ENCODE measurements around the gene SLC16A8.

The SLC16A8 gene

GRCh38 chr22:38050720-38051119 lies 33.3 kb downstream of the SLC16A8 start:
- Histone ChIP-seq H3K36me3 (no peaks in the 10 kb centered on the region), H3K27ac (no peak overlapping the region), H3K9me3 (ENCODE audit: severe bottlenecking) (no peaks in the 10 kb centered on the region), H3K4me3 (ENCODE audit: low read depth, low read length) (no peak overlapping the region), H3K27me3 (ENCODE audit: insufficient read depth, low read depth, severe bottlenecking) (no peaks in the 10 kb centered on the region)
- TF ChIP-seq CTCF (IDR thresholded peaks at IDR 0.05; ENCODE audit: low read depth, low read length), result no peak
- DNase-seq, result no peak

- no peak for TF ChIP-seq CTCF (IDR thresholded peaks at IDR 0.05; ENCODE audit: low read depth, low read length)
- no peak for DNase-seq
- Histone ChIP-seq H3K27me3 (ENCODE audit: insufficient read depth, low read depth, severe bottlenecking) (no peaks in the 10 kb centered on the region), H3K36me3 (no peaks in the 10 kb centered on the region), H3K27ac (no peak overlapping the region), H3K9me3 (ENCODE audit: severe bottlenecking) (no peaks in the 10 kb centered on the region), H3K4me3 (ENCODE audit: low read depth, low read length) (no peak overlapping the region)
Measured at GRCh38 chr22:38049812-38050619, 34.0 kb downstream of the SLC16A8 start.

GRCh38 chr22:38046070-38046748 lies 37.8 kb downstream of the SLC16A8 start:
- H3K4me3 ChIP-seq (ENCODE audit: low read depth, low read length), result no peak overlapping the region
- H3K27ac ChIP-seq, result no peak overlapping the region
- H3K9me3 ChIP-seq (ENCODE audit: severe bottlenecking), result no peaks in the 10 kb centered on the region
- no peaks in the 10 kb centered on the region for H3K27me3 ChIP-seq (ENCODE audit: insufficient read depth, low read depth, severe bottlenecking)
- DNase-seq, result no peak
- TF ChIP-seq CTCF (IDR thresholded peaks at IDR 0.05; ENCODE audit: low read depth, low read length), result no peak
- no peaks in the 10 kb centered on the region for H3K36me3 ChIP-seq

GRCh38 chr22:38043151-38044039 lies 40.6 kb downstream of the SLC16A8 start:
- no peak for TF ChIP-seq CTCF (IDR thresholded peaks at IDR 0.05; ENCODE audit: low read depth, low read length)

GRCh38 chr22:38042488-38042790 lies 41.5 kb downstream of the SLC16A8 start:
- no peak for TF ChIP-seq CTCF (IDR thresholded peaks at IDR 0.05; ENCODE audit: low read depth, low read length)
- no peak for DNase-seq
- Histone ChIP-seq H3K27ac (no peak overlapping the region), H3K9me3 (ENCODE audit: severe bottlenecking) (no peaks in the 10 kb centered on the region), H3K36me3 (no peaks in the 10 kb centered on the region), H3K4me3 (ENCODE audit: low read depth, low read length) (no peak overlapping the region), H3K27me3 (ENCODE audit: insufficient read depth, low read depth, severe bottlenecking) (no peaks in the 10 kb centered on the region)

More at GRCh38 chr22:38043151-38044039, 40.6 kb downstream of the SLC16A8 start:
- H3K27ac ChIP-seq, result no peak overlapping the region
- no peaks in the 10 kb centered on the region for H3K27me3 ChIP-seq (ENCODE audit: insufficient read depth, low read depth, severe bottlenecking)
- no peaks in the 10 kb centered on the region for H3K36me3 ChIP-seq
- H3K4me3 ChIP-seq (ENCODE audit: low read depth, low read length), result no peak overlapping the region
- no peak for DNase-seq
- no peaks in the 10 kb centered on the region for H3K9me3 ChIP-seq (ENCODE audit: severe bottlenecking)
